Stimulated activated CD4-positive, alpha-beta T cell treated with anti-CD3 and anti-CD28 coated beads, Interleukin-4, amount 100 ng/mL, for 1 hour (primary cell): Measurements from ENCODE around the gene FIS1.
"Not testable (repeated sequence)": the region's sequence is repeated elsewhere in the genome, so short reads cannot be mapped to it uniquely, and the experiment has no call there.

Source experiments
- DNase-seq: peaks from one replicate; pipeline ENCODE4 v3.0.0-alpha.2; 2020

The FIS1 gene

DNA sequence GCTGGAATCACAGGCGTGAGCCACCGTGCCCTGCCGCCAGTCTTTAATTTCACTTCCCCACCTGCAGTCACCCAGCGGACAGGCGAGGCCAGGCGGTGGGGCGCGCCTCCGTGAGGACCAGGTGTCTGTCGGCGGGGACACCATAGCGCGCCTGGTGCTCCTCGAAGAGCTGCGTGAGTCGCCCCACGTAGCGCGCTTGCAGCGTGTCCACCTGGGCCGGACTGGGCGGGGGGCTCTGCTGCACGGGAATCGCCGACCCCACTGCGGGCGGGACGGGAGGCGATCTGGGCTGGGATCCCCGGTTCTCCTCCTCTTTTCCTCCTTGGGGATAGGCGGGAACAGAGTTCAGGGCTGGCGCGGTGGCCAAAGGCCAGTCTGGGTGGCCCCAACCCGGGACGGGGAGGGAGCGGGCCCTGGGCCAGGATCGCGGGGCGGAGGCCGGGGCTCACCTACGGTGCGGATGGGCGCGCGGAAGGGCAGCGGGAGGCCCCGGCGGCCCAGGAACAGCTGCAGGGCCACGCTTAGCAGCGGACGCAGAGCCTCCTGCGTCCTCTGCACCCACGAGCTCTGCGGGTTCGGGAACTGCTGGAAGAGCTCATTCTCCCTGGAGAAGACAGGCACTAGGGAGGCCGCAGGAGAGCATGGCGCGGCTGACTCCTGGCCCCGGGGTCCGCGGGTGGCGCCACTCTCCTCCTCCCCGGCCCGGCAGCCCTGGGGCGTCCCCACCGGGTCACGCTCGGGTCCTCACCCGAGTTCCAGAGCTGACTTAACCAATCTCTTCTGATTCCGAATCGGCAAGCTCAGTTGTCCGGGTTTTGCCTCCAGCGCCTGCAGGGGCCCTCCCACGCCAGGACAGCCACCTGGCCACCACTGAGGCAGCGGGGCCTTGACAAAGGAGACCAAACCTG lies 42.9 kb downstream of the FIS1 start:
- DNase-seq, result no peak

- no peak for DNase-seq
Observed at GRCh38 chr7:101200862-101201599, 43.9 kb downstream of the FIS1 start, which contains the start of gene MOGAT3. Gene MOGAT3, minus strand, starts transcription at chr7:101201036. Its CDS starts 182 bp downstream, at chr7:101200854.

DNA sequence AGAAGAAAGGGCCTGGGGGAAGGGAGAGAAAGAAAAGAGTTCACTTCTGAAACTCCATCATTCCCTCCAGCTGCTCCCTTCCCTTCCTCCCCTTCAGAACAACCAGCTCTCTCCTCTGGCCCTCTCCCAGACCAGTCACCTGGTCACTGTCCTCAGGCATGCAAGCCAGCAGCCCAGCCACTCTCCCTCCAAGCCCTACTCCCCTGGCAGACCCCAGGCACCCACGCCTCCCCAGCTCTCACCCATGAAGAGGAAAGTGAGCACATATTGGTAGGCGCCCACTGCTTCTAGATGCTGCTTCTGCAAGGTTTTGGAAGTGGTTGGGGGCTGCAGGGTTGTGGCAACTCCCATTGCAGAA lies 44.4 kb downstream of the FIS1 start:
- no peak for DNase-seq

GRCh38 chr7:101199522-101199921 lies 45.4 kb downstream of the FIS1 start:
- not testable (repeated sequence) for DNase-seq

- DNase-seq, result no peak
Observed at GRCh38 chr7:101198476-101198875, 46.4 kb downstream of the FIS1 start.

DNA sequence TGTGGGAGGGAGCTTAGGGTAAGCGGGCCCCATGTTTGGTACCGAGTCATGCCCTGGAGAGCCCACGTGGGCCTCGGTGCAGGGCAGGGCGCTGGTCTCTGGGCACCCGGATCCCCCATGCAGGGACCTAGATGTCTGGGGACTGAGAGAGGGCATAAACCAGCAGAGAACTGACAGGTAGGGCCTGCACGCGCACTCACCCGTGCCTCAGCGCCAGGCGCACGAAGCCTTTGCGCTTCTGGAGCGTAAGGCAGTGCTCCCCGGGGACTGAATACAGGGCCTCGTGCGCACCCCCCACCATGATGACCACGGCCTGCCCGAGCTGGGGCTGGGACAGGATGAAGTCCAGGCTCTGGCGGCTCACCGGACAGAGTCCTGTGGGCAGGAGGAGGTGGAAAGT lies 46.9 kb downstream of the FIS1 start:
- DNase-seq, result no peak

GRCh38 chr7:101195884-101196283 lies 49.0 kb downstream of the FIS1 start:
- DNase-seq, result no peak
